Raji (cell line): ENCODE results near the gene ACKR4.

Experiments
- POLR2A ChIP-seq: IDR thresholded peaks from 2 replicates; pipeline ENCODE4 v1.6.1; 2011; ENCODE audit warnings: low read depth, low read length, control low read depth; ENCODE audit not compliant: insufficient read depth

Gene ACKR4

DNA sequence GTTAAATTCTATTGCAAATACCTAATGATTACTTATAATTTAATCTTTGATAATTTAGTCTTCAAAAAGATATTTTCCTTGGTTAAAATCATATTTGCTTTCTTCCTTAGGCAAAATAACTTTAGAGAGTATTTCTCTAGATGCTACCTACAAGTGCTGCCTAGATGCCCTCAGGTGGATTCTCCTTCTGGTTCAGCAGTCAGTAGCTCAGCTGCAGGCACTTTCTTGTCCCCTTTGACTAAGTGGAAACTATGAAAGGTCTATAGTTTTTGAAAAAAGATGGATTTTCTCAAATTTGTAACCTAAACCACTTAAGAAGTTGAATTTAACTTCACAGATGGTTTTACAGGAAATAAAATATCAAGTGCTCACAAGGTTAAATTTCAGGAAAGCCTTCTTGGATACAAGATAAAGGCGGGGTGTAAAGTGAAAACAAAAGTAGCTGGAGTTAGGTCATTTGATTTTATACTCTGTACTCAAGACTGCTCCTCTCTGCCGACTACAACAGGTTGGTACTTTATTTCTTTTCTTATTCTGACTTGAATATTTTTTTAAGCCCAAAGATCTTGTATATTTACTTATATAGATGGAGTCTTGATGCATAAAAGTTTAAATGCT is at the start of gene ACKR4:
Gene ACKR4, plus strand, starts transcription at position 455 of the 618 bp plus-strand sequence. CDS start 3,128 bp downstream, outside the sequence.
- no peak; the same call in 1 of the 2 replicates for TF ChIP-seq POLR2A

DNA sequence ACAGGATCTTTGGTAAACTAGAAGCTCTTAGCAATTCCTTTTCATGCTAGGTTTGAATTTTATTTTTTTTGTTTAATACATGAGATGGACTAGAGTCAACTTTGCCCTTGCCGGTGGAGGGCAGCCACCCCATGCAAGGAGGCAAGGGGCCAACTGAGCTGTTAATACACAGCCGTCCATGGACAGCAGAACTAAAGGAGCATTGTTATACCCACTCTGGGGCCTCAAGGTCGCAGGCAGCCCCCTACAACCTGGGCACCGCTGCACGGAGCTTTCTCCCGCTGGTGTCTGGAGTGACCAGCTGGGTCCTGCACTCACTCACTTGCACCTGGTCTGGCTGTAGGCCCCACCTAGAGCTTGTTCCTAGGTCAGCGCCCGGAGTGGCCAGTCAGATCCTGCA is 47.9 kb upstream of the ACKR4 start:
- no peak for TF ChIP-seq POLR2A

DNA sequence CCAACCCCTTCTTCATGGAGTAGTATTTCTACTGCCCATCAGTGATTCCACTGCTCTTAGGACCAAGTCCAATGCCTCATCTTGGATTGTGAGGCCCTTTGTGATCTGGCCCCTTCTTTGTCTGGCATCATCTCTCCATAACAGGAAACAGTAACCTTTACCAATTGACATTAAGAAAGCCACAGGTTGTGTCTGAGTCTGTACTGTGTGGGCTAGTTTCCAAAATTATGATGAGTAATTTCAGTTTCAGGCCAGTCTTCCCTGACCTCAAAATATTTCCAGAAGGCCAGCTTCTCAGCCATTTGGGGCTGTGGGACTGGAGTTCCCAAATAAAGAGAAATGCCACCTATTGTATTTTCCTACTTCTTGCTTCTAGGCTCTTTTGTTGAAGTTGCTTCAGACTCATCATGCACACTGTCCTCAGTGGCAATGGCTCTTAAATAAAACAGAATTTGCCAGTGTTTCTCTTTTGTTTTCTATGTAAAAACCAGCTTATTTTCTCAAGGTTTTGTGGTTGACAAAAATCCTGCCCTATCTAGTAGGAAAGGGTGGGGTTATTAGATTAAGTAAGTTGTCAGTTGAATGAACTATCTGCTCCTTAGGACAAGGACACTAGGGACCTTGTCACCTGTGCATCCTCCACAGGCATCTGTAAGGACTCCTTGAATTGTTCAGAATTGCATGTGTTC is 47.0 kb upstream of the ACKR4 start:
- no peak for TF ChIP-seq POLR2A

DNA sequence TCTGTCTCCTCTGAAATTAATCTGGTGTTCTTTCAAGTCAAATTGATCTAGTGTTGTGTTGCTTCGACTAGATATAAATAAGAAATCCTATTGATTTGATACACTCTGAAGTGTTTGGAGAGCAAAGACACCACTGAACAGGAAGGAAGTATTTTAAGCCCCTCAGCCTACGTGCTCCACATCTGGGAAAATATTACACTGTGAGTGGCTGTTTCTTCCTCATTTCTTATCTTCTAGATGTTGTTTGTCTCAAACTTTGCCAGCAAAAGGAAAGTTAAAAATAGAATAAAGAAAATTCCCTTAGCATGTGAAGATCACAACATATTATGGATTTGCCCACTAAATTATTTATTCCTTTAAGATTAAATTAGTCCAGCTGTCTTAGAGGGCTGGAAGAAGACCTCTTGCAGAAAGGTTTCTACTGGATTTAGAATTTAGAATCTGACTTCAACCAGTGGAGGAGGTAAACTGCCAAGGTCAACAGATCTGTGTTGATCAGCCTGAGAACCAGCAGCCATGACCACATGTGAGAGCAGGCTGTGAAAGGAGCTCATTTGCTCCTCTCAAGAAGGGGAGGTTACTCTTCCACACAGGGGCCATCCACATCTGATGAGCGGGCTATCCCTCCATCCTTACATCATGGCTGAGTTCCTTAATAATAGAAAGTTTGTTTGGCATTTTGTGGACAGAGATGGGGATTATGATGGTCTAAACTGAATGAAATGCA is 46.3 kb upstream of the ACKR4 start:
- TF ChIP-seq POLR2A: no peak

DNA sequence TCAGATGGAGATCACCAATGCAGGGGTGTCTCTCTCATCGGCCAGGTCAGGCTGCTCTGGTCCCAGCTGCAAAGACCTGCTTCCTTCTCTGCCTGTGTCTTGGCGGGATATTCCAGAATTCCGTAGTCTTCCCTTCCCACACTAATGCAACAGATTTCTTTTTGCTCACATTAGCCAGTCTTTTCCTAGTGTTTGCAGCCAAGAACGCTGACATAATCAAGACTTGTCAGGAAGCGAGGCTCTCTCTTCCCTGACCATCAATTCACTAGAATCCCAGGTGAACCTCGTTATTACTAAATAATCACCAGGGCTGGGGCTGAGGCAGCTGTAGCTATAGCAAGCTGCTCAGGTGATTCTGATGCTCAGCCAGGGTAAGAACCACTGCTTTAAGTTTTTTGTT is 43.2 kb upstream of the ACKR4 start:
- TF ChIP-seq POLR2A: no peak

DNA sequence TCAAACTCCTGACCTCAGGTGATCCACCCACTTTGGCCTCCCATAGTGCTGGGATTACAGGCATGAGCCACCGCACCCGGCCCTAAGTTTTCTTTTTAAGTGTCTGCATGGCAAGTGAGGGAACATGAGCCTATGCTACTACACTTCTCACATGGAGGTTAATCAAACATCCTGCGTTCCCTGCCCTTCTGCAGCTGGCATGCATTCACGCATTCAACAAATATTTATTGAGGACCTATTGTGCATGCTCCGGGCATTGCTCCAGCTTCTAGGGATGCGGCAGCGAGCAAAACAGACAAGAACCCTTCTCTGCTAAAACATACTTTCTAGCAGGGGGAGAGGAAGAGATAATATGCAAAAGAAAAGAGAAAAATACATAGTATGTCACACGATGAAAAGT is 42.6 kb upstream of the ACKR4 start:
- no peak for TF ChIP-seq POLR2A

DNA sequence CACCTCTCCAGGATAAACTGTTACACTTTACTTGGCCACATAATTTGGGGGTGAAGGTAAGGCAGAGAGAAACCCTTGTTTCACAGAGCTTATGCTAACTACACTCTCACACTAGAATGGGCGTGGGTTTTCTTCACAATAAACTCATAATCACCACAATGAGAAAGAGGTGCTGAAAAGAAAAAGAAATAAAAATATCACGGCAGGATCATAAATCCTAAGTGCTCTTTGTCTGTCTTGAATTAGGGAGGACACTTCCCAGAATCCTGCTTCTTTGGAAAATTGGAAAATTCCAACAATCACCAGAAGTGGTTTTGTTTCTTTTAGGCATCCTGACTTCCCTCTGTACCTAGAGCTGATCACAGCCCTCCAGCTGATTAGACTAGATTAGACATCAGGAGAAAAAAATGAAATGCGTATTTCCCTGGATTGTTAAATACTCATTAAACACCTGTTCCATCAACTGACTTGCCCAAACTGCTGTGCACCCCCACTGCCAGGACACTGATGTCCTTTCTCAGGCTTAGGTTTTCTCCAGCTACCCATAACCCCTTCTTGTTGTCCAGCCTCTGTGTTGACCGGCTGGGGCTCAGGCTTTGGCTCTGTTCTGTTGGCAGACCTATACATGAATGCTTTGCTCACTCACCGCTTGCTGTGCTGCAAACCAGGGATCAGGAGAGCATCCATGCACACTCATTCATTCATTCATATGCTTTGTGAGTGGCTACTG is 41.6 kb upstream of the ACKR4 start:
- no peak for TF ChIP-seq POLR2A

DNA sequence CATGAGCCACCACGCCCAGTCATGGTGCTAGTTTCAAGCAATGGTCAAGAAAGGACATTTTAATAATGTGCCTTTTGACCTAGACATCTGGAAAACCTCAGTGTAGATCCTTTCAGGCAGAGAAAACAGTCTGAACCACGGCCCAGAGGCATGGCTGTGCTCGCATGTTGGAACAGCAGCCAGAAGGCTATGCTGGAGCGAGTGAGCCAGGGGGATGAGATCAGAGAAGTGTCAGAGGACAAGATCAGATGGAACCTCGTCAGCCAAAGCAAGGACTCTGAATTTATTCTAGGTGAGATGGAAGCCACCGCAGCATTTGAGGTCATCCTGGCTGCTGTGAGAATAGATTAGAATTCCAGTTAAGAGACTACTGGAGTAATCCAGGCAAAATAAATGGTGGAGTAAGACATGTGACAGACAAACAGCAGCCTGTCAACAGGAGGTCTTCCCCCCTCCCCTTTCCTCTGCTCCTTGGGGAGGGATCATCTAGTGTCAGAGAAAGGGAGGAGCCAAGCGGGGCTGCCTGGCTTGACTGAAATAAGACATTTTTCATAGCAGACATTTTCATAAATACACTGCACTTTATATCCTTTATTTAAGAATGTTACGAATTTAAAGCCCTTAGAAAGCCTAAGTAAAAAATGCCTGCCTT is 40.4 kb upstream of the ACKR4 start:
- no peak for TF ChIP-seq POLR2A

DNA sequence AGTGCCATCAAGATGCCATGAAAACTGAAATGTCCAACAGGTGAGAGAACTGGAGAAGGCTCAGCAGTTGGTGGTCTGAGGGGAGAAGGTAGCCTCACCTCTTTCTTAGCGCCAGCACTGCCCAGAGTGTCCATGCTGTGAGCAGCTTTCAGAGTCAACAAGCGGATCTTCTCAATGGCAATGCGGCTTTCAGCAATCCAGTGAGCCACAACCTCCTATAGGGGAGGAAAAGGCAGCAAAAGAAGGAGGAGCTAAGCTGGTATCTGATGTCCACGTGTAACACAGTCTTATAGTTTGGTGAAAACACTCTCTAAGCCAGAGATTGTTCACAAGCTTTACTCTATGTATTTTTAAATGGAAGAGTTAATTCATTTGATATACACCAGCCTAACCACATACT is 36.1 kb upstream of the ACKR4 start:
- no peak for TF ChIP-seq POLR2A

DNA sequence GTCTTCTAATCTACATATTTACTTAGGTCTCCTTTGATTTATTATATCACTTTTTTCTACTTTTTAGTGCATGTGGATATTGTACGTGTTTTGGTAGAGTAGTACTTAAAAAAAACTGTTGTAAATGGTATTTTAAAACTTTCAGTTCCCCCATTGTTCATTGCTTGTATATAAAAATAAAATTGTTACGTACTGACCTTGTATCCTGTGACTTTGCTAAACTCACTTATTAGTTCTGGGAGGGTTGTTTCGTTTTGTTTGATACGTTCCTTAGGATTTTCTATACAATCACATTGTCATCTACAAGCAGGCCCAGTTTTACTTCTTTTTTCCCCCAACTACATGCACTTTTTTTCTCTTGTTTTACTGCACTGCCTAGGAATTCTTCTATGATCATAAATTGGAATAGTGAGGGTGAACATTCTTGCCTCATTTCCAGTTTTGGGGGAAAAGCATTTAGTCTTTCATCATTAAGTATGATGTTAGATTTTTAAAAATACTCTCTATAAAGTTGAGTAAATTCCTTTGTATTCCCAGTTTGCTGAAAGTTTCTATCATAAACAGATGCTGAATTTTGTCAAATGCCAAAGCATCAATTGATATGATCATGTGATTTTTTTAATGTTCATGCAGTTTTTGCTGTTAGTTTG is 33.5 kb upstream of the ACKR4 start:
- no peak for TF ChIP-seq POLR2A

DNA sequence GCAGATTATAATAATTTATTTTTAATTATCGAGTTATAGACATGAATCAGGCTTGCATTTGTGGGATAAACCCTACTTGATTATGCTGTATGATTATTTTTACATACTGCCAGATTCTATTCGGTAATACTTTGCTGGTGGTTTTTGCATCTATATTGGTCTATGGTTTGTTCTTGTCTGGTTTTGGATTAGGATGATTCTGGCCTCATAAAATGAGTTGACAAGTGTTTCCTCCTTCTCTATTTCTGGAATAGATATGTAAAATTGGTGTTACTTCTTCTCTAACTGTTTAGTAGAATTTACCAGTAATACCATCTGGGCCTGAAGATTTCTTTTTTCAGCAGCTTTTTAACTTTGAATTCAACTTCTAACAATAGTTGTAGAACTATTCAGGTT is 33.0 kb upstream of the ACKR4 start:
- no peak for TF ChIP-seq POLR2A

DNA sequence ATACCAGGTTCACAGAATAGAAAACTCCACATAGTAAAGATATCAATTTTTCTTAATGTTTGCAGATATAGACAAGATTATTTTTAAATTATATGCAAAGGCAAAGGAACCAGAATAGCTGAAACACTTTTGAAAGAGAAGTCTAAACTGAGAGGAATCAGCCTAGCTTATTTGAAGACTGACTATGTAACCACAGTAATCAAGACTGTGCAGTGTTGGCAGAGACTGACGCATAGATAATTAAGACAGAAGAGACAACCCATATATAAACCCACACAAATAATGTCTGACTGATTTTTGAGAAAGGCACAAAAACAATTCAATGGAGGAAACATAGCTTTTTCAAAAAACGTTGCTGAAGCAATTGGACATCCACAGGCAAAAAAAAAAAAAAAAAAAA is 28.6 kb upstream of the ACKR4 start:
- TF ChIP-seq POLR2A: no peak

DNA sequence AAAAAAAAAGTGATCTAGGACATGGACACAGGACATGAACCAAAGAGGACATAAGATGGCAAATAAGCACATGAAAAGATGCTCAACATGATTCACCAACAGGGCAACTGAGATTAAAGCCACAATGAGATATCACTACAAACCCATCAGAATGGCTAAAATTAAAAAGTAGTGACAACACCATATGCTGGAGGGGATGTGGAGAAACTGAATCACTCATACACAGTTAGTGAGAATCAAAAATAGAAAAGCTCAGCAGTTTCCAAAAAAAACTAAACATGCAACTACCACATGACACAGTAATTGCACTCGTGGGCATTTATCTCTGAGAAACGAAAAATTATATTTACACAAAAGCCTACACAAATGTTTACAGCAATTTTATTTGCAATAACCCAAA is 27.9 kb upstream of the ACKR4 start:
- TF ChIP-seq POLR2A: no peak

DNA sequence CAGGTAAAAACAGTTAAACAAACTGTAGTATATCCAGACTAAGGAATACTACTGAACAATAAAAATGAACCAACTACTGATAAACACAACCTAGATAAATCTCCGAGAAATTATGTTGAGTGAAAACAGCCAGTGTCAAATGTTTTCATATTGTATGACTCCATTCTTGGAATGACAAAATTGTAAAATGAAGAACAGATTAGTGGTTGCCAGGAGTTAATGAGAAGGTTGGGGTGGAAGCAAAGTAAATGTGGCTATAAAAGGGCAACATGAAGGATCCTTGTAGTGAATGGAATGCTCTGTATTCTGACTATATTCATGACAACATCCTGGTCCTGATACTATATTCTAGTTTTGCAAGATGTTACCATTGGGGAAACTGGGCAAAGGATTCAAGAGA is 27.5 kb upstream of the ACKR4 start:
- TF ChIP-seq POLR2A: no peak

DNA sequence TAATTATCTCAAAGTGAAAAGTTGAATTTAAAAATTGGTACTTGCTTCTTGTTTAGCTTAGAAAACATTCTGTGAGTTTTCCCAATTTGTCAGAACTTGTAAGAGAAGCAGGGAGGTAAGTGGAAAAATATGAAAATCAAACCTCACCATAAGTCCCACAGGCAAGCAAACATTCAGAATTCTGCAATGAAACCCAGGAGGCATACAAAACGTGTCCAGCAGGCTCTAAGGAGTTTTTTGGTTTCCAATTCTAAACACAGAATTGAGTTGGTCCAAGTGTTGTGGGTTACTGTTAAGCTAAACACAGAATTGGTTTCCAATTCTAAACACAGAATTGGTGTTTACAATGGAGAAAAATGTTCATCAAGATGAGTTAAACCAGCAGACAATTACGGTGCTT is 27.1 kb upstream of the ACKR4 start:
- TF ChIP-seq POLR2A: no peak
